CD4-positive, CD25-positive, alpha-beta regulatory T cell (primary cell): Measurements from ENCODE around the gene AKT1. TPM values are rescaled to one million over a fixed set of nuclear protein-coding genes. Genes with fewer than 3 reads are reported as not detected.
"Not testable (repeated sequence)": the region's sequence is repeated elsewhere in the genome, so short reads cannot be mapped to it uniquely, and the experiment has no call there.

Source experiments
- ATAC-seq, 2 donors: fragments of 150-1000 bp; cut with Tn5 transposase; one replicate each; pipeline ENCODE4 v1.10.0; 2021; ENCODE audit warnings: low read depth in 2 of 2, moderate number of reproducible peaks in 2 of 2, moderate library complexity in 1 of 2
- DNase-seq, 3 donors: peaks; one replicate each; pipeline versions ENCODE4 v3.0.0 to v3.0.0-alpha.2; 2012 to 2022; ENCODE audit warnings: mixed read lengths in 1 of 3
- H3K27ac ChIP-seq: one replicate; pipeline ENCODE4 v1.7.0; 2013; ENCODE audit warnings: mild to moderate bottlenecking, low read length; ENCODE audit not compliant: insufficient read depth, poor library complexity, severe bottlenecking
- H3K27me3 ChIP-seq: one replicate; pipeline ENCODE4 v1.7.0; 2013; ENCODE audit warnings: low read length; ENCODE audit not compliant: control insufficient read depth, insufficient read depth
- H3K36me3 ChIP-seq: one replicate; pipeline ENCODE4 v1.7.0; 2013; ENCODE audit warnings: mild to moderate bottlenecking, low read length, moderate library complexity; ENCODE audit not compliant: control insufficient read depth, insufficient read depth
- H3K4me1 ChIP-seq: 2 replicates; pipeline ENCODE4 v1.7.0; 2013; ENCODE audit warnings: mild to moderate bottlenecking, low read length; ENCODE audit not compliant: insufficient read depth, control insufficient read depth, poor library complexity, severe bottlenecking
- H3K4me3 ChIP-seq: one replicate; pipeline ENCODE4 v1.7.0; 2013; ENCODE audit warnings: low read depth, mild to moderate bottlenecking, low read length, moderate library complexity
- H3K9me3 ChIP-seq, 2 experiments: 1 replicate in 1 of 2; 2 replicates in 1 of 2; pipeline ENCODE4 v1.7.0; 2013; ENCODE audit warnings: low read length in 2 of 2, mild to moderate bottlenecking in 1 of 2, moderate library complexity in 1 of 2; ENCODE audit not compliant: control insufficient read depth in 2 of 2
- H3K27ac Mint-ChIP-seq, 3 donors: one replicate each; pipeline ENCODE4 v1.8.0; 2020 to 2022; ENCODE audit warnings: mild to moderate bottlenecking in 3 of 3, mixed read lengths in 3 of 3, moderate library complexity in 2 of 3
- H3K27me3 Mint-ChIP-seq: one replicate; pipeline ENCODE4 v1.8.0; 2022; ENCODE audit warnings: mild to moderate bottlenecking, mixed read lengths
- H3K36me3 Mint-ChIP-seq: one replicate; pipeline ENCODE4 v1.8.0; 2020; ENCODE audit warnings: mixed read lengths
- H3K4me1 Mint-ChIP-seq, 4 donors: one replicate each; pipeline ENCODE4 v1.8.0; 2020 to 2022; ENCODE audit warnings: mixed read lengths in 4 of 4, mild to moderate bottlenecking in 1 of 4
- H3K4me3 Mint-ChIP-seq, 4 donors: one replicate each; pipeline ENCODE4 v1.8.0; 2020 to 2022; ENCODE audit warnings: mild to moderate bottlenecking in 4 of 4, mixed read lengths in 4 of 4, moderate library complexity in 3 of 4
- H3K9me3 Mint-ChIP-seq, 7 donors: one replicate each; pipeline ENCODE4 v1.8.0; 2020 to 2022; ENCODE audit warnings: mixed read lengths in 7 of 7, mild to moderate bottlenecking in 3 of 7, moderate library complexity in 2 of 7
- polyA plus RNA-seq, 4 donors: library from polyadenylated mRNA; unstranded; fragments of 300-500 nt; fragmentation: Illumina TruSeq; gene quantifications; one replicate each; pipeline ENCODE4 v1.2.3, GENCODE V29; 2021
- total RNA-seq: library from RNA; stranded (reverse); gene quantifications from one replicate; pipeline ENCODE4 v1.2.3, GENCODE V29; 2022

The AKT1 gene
- total and polyA plus RNA-seq, 5 donors from 2014 or later: 6.3 to 86.0 (median 16.5) TPM

- Histone ChIP-seq H3K4me3 (no peak overlapping the region), H3K27me3 (no peaks in the 10 kb centered on the region), H3K36me3 (no peaks in the 10 kb centered on the region), H3K27ac (no peak overlapping the region), H3K4me1 (no peaks in the 10 kb centered on the region), H3K9me3 (no peaks in the 10 kb centered on the region)
- Mint-ChIP-seq H3K4me3 (no peak overlapping the region), H3K27me3 (no peaks in the 10 kb centered on the region), H3K36me3 (no peaks in the 10 kb centered on the region), H3K4me1 (peaks cover 0 to 2% (median 0%) of the 10 kb centered on the region in 4 donors), H3K27ac (no peak overlapping the region), H3K9me3 (no peaks in the 10 kb centered on the region)
- ATAC-seq (no peak), DNase-seq (no peak)
Measured at GRCh38 chr14:104732931-104733681, 62.4 kb downstream of the AKT1 start.

GRCh38 chr14:104732355-104732804 lies 63.2 kb downstream of the AKT1 start:
- DNase-seq (no peak), ATAC-seq (no peak)
- Mint-ChIP-seq H3K27ac (no peak overlapping the region), H3K4me1 (peaks cover 0 to 2% (median 0%) of the 10 kb centered on the region in 4 donors), H3K36me3 (no peaks in the 10 kb centered on the region), H3K27me3 (no peaks in the 10 kb centered on the region), H3K4me3 (no peak overlapping the region), H3K9me3 (no peaks in the 10 kb centered on the region)
- Histone ChIP-seq H3K9me3 (no peaks in the 10 kb centered on the region), H3K36me3 (no peaks in the 10 kb centered on the region), H3K27me3 (no peaks in the 10 kb centered on the region), H3K27ac (no peak overlapping the region), H3K4me3 (no peak overlapping the region), H3K4me1 (no peaks in the 10 kb centered on the region)

- no peak for DNase-seq
Measured at GRCh38 chr14:104731320-104732294, 63.9 kb downstream of the AKT1 start.

GRCh38 chr14:104730487-104730886 lies 65.1 kb downstream of the AKT1 start:
- Mint-ChIP-seq H3K27ac (peak overlapping the region in 1 of 3 donors; percentile 18), H3K27me3 (peaks cover under 1% of the 10 kb centered on the region), H3K4me1 (peaks cover 0 to 2% (median 0%) of the 10 kb centered on the region in 4 donors), H3K9me3 (no peaks in the 10 kb centered on the region), H3K4me3 (no peak overlapping the region), H3K36me3 (no peaks in the 10 kb centered on the region)
- Histone ChIP-seq H3K27ac (no peak overlapping the region), H3K4me1 (no peaks in the 10 kb centered on the region), H3K4me3 (no peak overlapping the region), H3K9me3 (no peaks in the 10 kb centered on the region), H3K27me3 (no peaks in the 10 kb centered on the region), H3K36me3 (no peaks in the 10 kb centered on the region)
- DNase-seq (no peak), ATAC-seq (no peak)

More at GRCh38 chr14:104731320-104732294, 63.9 kb downstream of the AKT1 start:
- H3K36me3 ChIP-seq: no peaks in the 10 kb centered on the region
- Mint-ChIP-seq H3K4me1 (peaks cover 0 to 2% (median 0%) of the 10 kb centered on the region in 4 donors), H3K9me3 (no peaks in the 10 kb centered on the region), H3K27me3 (no peaks in the 10 kb centered on the region), H3K4me3 (no peak overlapping the region), H3K36me3 (no peaks in the 10 kb centered on the region), H3K27ac (no peak overlapping the region)
- H3K9me3 ChIP-seq: no peaks in the 10 kb centered on the region
- H3K27me3 ChIP-seq: no peaks in the 10 kb centered on the region
- no peak for ATAC-seq
- no peak overlapping the region for H3K4me3 ChIP-seq
- H3K4me1 ChIP-seq: no peaks in the 10 kb centered on the region
- no peak overlapping the region for H3K27ac ChIP-seq

- Mint-ChIP-seq H3K27me3 (peaks cover 4% of the 10 kb centered on the region), H3K4me3 (no peak overlapping the region), H3K27ac (peak overlapping the region in 1 of 3 donors; percentile 18), H3K36me3 (no peaks in the 10 kb centered on the region), H3K9me3 (no peaks in the 10 kb centered on the region), H3K4me1 (peaks cover 0 to 4% (median under 1%) of the 10 kb centered on the region in 4 donors)
- no peak overlapping the region for H3K4me3 ChIP-seq
- H3K9me3 ChIP-seq: no peaks in the 10 kb centered on the region
- DNase-seq (no peak), ATAC-seq (no peak)
- H3K36me3 ChIP-seq: no peaks in the 10 kb centered on the region
- H3K27me3 ChIP-seq: no peaks in the 10 kb centered on the region
- H3K4me1 ChIP-seq: peaks cover under 1% of the 10 kb centered on the region
- H3K27ac ChIP-seq: no peak overlapping the region
Measured at GRCh38 chr14:104729835-104730181, 65.7 kb downstream of the AKT1 start.

- H3K9me3 ChIP-seq, H3K4me3 ChIP-seq, H3K27ac Mint-ChIP-seq, H3K27me3 Mint-ChIP-seq, H3K27ac ChIP-seq, H3K4me1 Mint-ChIP-seq, H3K36me3 ChIP-seq, H3K36me3 Mint-ChIP-seq, H3K27me3 ChIP-seq, H3K4me1 ChIP-seq, H3K9me3 Mint-ChIP-seq, ATAC-seq, DNase-seq: not testable (repeated sequence)
- H3K4me3 Mint-ChIP-seq: peak overlapping the region in 1 of 4 donors; percentile 71
Measured at GRCh38 chr14:104729176-104729834, 66.2 kb downstream of the AKT1 start.

- Mint-ChIP-seq H3K27ac (no peak overlapping the region), H3K4me3 (no peak overlapping the region), H3K27me3 (peaks cover 4% of the 10 kb centered on the region), H3K9me3 (no peaks in the 10 kb centered on the region), H3K36me3 (no peaks in the 10 kb centered on the region), H3K4me1 (peaks cover 0 to 7% (median under 1%) of the 10 kb centered on the region in 4 donors)
- Histone ChIP-seq H3K27me3 (no peaks in the 10 kb centered on the region), H3K4me3 (no peak overlapping the region), H3K9me3 (no peaks in the 10 kb centered on the region), H3K27ac (no peak overlapping the region), H3K4me1 (peaks cover 10% of the 10 kb centered on the region), H3K36me3 (no peaks in the 10 kb centered on the region)
- ATAC-seq (no peak), DNase-seq (no peak)
Measured at GRCh38 chr14:104728631-104729030, 66.9 kb downstream of the AKT1 start.
